Measurements from ENCODE around the gene CENPS.
"Not testable (repeated sequence)": the region's sequence is repeated elsewhere in the genome, so short reads cannot be mapped to it uniquely, and the experiment has no call there.

Gene CENPS

GRCh38 chr1:10456048-10456447 is 25.8 kb downstream of the CENPS start:
- no peak for TF ChIP-seq CTCF (IDR thresholded peaks at IDR 0.05)
- Histone ChIP-seq H3K27ac (no peak overlapping the region), H3K4me3 (ENCODE audit: low read depth in 1 of 2, low read length in 1 of 2) (no peak overlapping the region), H3K27me3 (peaks cover 11% of the 10 kb centered on the region), H3K4me1 (ENCODE audit: control insufficient read depth in 1 of 2, insufficient read depth in 1 of 2, low read depth in 1 of 2, low read length in 1 of 2) (no peaks in the 10 kb centered on the region), H3K9me3 (no peaks in the 10 kb centered on the region), H3K36me3 (no peaks in the 10 kb centered on the region)

GRCh38 chr1:10456661-10457060 is 26.4 kb downstream of the CENPS start:
- no peak overlapping the region for H3K4me3 ChIP-seq (ENCODE audit: low read depth in 1 of 2, low read length in 1 of 2)
- H3K9me3 ChIP-seq: no peaks in the 10 kb centered on the region

GRCh38 chr1:10457462-10457861 is 27.2 kb downstream of the CENPS start:
- not testable (repeated sequence) for H3K4me1 ChIP-seq (ENCODE audit: control insufficient read depth in 1 of 2, insufficient read depth in 1 of 2, low read depth in 1 of 2, low read length in 1 of 2); H3K27me3 ChIP-seq; H3K27ac ChIP-seq; H3K4me3 ChIP-seq (ENCODE audit: low read depth in 1 of 2, low read length in 1 of 2); H3K9me3 ChIP-seq
- peaks cover 14% of the 10 kb centered on the region for H3K36me3 ChIP-seq

More at GRCh38 chr1:10456661-10457060, 26.4 kb downstream of the CENPS start:
- Histone ChIP-seq H3K4me1 (ENCODE audit: control insufficient read depth in 1 of 2, insufficient read depth in 1 of 2, low read depth in 1 of 2, low read length in 1 of 2) (no peaks in the 10 kb centered on the region), H3K36me3 (peaks cover 6% of the 10 kb centered on the region), H3K27ac (no peak overlapping the region), H3K27me3 (peaks cover 5% of the 10 kb centered on the region)
- TF ChIP-seq CTCF (IDR thresholded peaks at IDR 0.05): no peak

- Histone ChIP-seq H3K4me1 (ENCODE audit: control insufficient read depth in 1 of 2, insufficient read depth in 1 of 2, low read depth in 1 of 2, low read length in 1 of 2) (no peaks in the 10 kb centered on the region), H3K27me3 (no peaks in the 10 kb centered on the region), H3K27ac (no peak overlapping the region), H3K36me3 (peaks cover 18% of the 10 kb centered on the region), H3K4me3 (ENCODE audit: low read depth in 1 of 2, low read length in 1 of 2) (no peak overlapping the region), H3K9me3 (no peaks in the 10 kb centered on the region)
- TF ChIP-seq CTCF (IDR thresholded peaks at IDR 0.05): no peak
These were observed 27.6 kb downstream of the CENPS start for GRCh38 chr1:10457875-10458274.

GRCh38 chr1:10459184-10459583 is 29.0 kb downstream of the CENPS start:
- no peak overlapping the region for H3K27ac ChIP-seq
- no peaks in the 10 kb centered on the region for H3K9me3 ChIP-seq
- no peaks in the 10 kb centered on the region for H3K27me3 ChIP-seq
- no peaks in the 10 kb centered on the region for H3K4me1 ChIP-seq (ENCODE audit: control insufficient read depth in 1 of 2, insufficient read depth in 1 of 2, low read depth in 1 of 2, low read length in 1 of 2)
- no peak for TF ChIP-seq CTCF (IDR thresholded peaks at IDR 0.05)
- H3K36me3 ChIP-seq: peaks cover 27% of the 10 kb centered on the region
- no peak overlapping the region for H3K4me3 ChIP-seq (ENCODE audit: low read depth in 1 of 2, low read length in 1 of 2)

GRCh38 chr1:10467078-10467477 is 36.8 kb downstream of the CENPS start:
- H3K9me3 ChIP-seq: no peaks in the 10 kb centered on the region
- no peak overlapping the region for H3K4me3 ChIP-seq (ENCODE audit: low read depth in 1 of 2, low read length in 1 of 2)
- peaks cover 7 to 10% of the 10 kb centered on the region in 2 experiments for H3K4me1 ChIP-seq (ENCODE audit: control insufficient read depth in 1 of 2, insufficient read depth in 1 of 2, low read depth in 1 of 2, low read length in 1 of 2)
- no peaks in the 10 kb centered on the region for H3K27me3 ChIP-seq
- no peak overlapping the region for H3K27ac ChIP-seq
- no peak for TF ChIP-seq CTCF (IDR thresholded peaks at IDR 0.05)
- H3K36me3 ChIP-seq: peaks cover 17% of the 10 kb centered on the region
